NCI-H82 treated with DMSO at 0.1 percent for 48 hours (cell line): ENCODE data around the gene RFC2.
"Not testable (repeated sequence)": the region's sequence is repeated elsewhere in the genome, so short reads cannot be mapped to it uniquely, and the experiment has no call there.

Experiments used
- DNase-seq: peaks from one replicate; lab custom pipeline; 2025; ENCODE audit not compliant: unreplicated experiment; lab: John Stamatoyannopoulos, UW

Gene RFC2

DNA sequence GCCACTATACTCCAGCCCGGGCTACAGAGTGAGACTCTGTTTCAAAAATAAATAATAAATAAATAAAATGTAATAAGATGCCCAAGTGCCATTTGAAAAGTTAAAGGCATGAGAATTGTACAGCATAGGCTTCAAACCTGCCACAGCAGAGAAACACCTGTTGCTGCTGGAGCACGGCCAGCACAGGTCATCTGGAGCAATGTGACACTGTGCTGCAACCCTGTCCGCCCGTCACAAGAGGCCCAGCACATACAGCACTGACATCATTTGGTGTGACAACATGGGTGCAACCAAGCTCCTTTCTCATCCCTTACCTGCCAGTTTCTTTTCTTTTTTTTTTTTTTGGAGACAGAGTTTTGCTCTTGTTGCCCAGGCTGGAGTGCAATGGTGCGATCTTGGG lies 1.3 kb downstream of the RFC2 start:
- DNase-seq: no peak

GRCh38 chr7:74249058-74249457 lies 5.1 kb downstream of the RFC2 start:
- not testable (repeated sequence) for DNase-seq

DNA sequence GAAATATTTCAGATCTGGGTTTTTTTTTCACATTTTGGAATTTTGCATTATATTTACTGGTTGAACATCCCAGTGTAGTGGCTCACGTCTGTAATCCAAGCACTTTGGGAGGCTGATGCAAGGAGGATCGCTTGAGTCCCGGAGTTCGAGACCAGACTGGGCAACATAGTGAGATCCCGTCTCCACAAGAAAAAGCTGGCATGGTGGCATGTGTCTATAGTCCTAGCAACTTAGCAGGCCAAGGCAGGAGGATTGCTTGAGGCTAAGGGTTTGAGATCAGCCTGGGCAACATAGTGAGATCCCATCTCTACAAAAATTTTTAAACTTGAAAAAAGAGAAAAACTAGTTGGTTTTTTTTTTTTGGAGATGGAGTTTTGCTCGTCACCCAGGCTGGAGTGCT lies 6.0 kb downstream of the RFC2 start:
- DNase-seq: no peak

- DNase-seq: no peak
Observed at GRCh38 chr7:74246497-74246896, 7.7 kb downstream of the RFC2 start.

DNA sequence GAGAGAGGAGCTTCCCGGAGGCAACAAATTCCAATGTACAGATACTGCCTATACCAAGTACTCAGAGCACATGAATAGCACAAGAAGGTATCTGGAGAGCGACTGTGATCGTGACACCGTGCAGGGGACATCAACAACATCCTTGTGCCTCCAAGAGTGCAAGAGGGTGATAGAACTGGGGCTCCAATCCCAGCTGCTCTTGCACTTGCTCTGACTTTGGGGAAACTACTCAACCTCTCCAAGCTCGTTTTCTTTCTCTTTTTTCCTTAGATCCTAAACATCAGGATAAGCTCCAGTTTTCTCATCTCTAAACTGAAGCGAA lies 12.1 kb downstream of the RFC2 start:
- DNase-seq: no peak

GRCh38 chr7:74240482-74240881 lies 13.7 kb downstream of the RFC2 start:
- no peak for DNase-seq

DNA sequence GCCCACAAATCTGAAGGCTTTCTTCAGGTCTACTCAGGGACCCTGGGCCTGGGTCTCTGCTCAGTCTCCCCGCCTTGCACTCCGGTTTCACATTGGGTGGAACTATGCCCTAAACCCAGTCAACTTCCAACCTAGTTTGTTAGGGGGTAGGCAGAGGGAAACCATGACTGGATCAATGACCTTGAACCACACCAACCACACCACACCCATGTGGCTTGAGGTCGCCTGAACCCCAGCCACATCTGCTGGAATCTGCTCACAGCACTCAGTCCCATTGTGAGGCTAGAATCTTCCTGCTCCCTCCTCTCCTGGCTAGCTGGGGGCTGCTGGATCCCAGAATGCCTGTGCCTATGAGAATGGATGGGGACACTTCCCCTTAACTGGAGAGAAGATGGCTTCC lies 17.9 kb downstream of the RFC2 start:
- DNase-seq: no peak

- DNase-seq: no peak
Observed at GRCh38 chr7:74235518-74236268, 18.5 kb downstream of the RFC2 start.

- no peak for DNase-seq
Observed at GRCh38 chr7:74233655-74234285, 20.4 kb downstream of the RFC2 start.

- no peak for DNase-seq
Observed at GRCh38 chr7:74231232-74231590, 23.0 kb downstream of the RFC2 start.

GRCh38 chr7:74230446-74231231 lies 23.6 kb downstream of the RFC2 start:
- no peak for DNase-seq

GRCh38 chr7:74228951-74229900 lies 25.0 kb downstream of the RFC2 start:
- DNase-seq: no peak

- no peak for DNase-seq
Observed at GRCh38 chr7:74226633-74227032, 27.6 kb downstream of the RFC2 start.

- no peak for DNase-seq
Observed at GRCh38 chr7:74225400-74225799, 28.8 kb downstream of the RFC2 start.

GRCh38 chr7:74224907-74225306 lies 29.3 kb downstream of the RFC2 start:
- DNase-seq: not testable (repeated sequence)

DNA sequence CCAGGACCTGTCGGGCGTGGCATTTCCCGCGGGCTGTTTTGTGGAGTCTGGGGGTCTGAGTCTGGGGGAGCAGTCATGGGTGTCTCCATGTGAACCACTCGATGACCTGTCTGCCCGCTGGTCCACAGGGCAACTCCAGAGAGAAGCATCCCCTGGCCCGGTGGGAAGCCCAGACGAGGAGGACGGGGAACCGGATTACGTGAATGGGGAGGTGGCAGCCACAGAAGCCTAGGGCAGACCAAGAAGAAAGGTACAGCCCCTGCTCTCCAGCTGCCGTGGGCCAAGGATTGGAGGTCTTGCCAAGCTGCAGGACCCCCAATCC lies 29.7 kb downstream of the RFC2 start:
- DNase-seq: no peak

DNA sequence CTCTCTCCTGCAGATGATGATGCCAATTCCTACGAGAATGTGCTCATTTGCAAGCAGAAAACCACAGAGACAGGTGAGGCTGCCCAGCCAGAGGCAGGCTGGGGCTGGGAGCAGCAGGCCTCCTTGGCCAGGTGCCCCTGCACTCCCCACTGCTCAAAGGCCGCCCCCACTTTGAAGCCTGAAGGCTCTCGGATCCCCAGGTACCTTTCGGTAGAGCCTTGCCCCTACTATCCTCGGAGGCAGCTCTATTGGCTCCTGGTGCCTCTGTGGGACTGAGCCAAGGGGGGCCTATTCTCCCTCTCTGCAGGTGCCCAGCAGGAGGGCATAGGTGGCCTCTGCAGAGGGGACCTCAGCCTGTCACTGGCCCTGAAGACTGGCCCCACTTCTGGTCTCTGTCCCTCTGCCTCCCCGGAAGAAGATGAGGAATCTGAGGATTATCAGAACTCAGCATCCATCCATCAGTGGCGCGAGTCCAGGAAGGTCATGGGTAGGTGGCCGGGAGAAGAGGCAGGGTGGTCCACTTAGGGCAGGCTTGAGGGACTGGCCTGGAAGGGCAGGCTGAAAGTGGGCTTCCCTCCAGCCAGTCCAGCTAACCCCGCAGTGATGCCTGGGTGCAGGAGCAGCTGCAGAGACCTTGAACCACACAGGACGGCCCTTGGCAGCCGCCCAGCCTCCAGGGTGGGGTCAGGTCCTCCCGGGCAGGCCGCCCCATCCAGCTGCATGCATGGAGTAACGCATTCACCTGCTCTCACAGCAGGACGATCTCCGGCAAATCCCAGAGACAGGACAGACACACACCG lies 30.3 kb downstream of the RFC2 start:
- no peak for DNase-seq

- no peak for DNase-seq
Observed at GRCh38 chr7:74222851-74223710, 31.1 kb downstream of the RFC2 start.

DNA sequence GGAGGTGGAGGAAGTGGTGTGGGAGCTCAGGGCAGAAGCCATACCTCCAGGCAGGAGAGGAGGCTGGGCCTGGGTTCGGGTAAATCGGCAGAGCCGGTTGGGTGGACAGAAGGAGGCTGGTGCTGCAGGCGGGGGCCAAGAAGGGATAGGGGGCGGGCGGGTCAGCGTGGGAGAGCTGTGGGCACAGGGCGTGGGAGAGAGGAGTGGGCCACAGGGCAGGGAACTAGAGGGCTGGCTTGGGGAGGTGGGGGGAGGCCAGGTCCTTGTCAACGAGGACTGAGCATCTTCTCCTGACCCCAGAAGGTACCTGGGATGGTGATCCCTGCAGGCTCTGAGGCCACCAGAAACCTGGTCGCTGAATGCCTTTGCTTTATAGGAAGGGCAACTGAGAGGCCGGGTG lies 32.5 kb downstream of the RFC2 start:
- DNase-seq: no peak

DNA sequence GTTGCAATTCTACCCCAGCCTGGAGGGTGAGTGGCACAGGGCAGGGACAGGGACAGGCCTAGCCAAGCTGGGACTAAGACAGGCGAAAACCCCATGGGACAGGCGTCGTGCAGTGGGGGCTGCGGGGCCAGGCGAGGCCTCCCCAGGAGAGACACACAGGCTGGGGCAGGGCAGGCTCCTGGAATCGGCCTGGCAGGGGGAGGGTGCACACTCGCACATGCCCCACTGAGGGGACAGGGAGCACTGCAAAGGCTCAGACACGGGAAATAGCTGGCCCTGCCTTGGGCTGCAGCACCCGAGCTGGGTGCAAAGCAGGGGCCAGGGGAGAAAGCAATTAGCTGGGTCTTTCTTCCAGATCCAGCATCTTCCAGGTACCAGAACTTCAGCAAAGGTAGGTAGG lies 34.0 kb downstream of the RFC2 start:
- no peak for DNase-seq
